ENCODE data around the gene SLC35F3. TPM values are rescaled to one million over a fixed set of nuclear protein-coding genes. Genes with fewer than 3 reads are reported as not detected.

SLC35F3 gene
- total and polyA plus RNA-seq, 4 donors: 0.01 to 0.37 (median 0.08) TPM; not detected in 1

GRCh38 chr1:233972951-233973635 lies 68.6 kb downstream of the SLC35F3 start:
- TF ChIP-seq MAX (IDR thresholded peaks at IDR 0.05) (no peak), HNF4G (IDR thresholded peaks at IDR 0.05) (no peak), TAF1 (conservative IDR thresholded peaks at IDR 0.05) (no peak), EGR1 (IDR thresholded peaks at IDR 0.05; ENCODE audit: low read depth in 2 of 2) (no peak), NR2F2 (IDR thresholded peaks at IDR 0.05) (no peak), SP1 (IDR thresholded peaks at IDR 0.05) (no peak), FOXA2 (IDR thresholded peaks at IDR 0.05) (no peak), JUND (IDR thresholded peaks at IDR 0.05) (no peak), FOXA1 (IDR thresholded peaks at IDR 0.05) (no peak), REST (IDR thresholded peaks at IDR 0.05) (no peak), GABPA (IDR thresholded peaks at IDR 0.05 in 1 of 2, conservative IDR thresholded peaks at IDR 0.05 in 1 of 2) (no peak), CTCF (IDR thresholded peaks at IDR 0.05; ENCODE audit: low read depth, low read length, missing input control) (no peak)
- TF ChIP-seq, protein P1, sequence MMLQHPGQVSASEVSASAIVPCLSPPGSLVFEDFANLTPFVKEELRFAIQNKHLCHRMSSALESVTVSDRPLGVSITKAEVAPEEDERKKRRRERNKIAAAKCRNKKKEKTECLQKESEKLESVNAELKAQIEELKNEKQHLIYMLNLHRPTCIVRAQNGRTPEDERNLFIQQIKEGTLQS (IDR thresholded peaks at IDR 0.05): no peak
- no peak for DNase-seq (ENCODE audit: low spot score)
- 84% methylated on average over 7 of the region's 7 CpGs for WGBS
- no peaks in the 10 kb centered on the region for H3K36me3 ChIP-seq (ENCODE audit: control insufficient read depth in 4 of 4, insufficient read depth in 3 of 4, low read depth in 1 of 4, low read length in 3 of 4)
- no peak overlapping the region for H3K9ac ChIP-seq (ENCODE audit: low read depth in 1 of 2, low read length in 2 of 2)
- no peaks in the 10 kb centered on the region for H3K4me1 ChIP-seq (ENCODE audit: control insufficient read depth in 4 of 4, insufficient read depth in 4 of 4, low read length in 3 of 4)
- H3K9me3 ChIP-seq (ENCODE audit: control insufficient read depth in 4 of 4, low read length in 3 of 4): no peaks in the 10 kb centered on the region
- no peaks in the 10 kb centered on the region for H3K27me3 ChIP-seq (ENCODE audit: control insufficient read depth in 4 of 4, insufficient read depth in 4 of 4, low read length in 3 of 4)
- no peak overlapping the region for H3K4me3 ChIP-seq (ENCODE audit: low read depth in 1 of 3, low read length in 3 of 3)
- no peak overlapping the region for H3K27ac ChIP-seq (ENCODE audit: low read depth in 1 of 2, low read length in 2 of 2)

DNA sequence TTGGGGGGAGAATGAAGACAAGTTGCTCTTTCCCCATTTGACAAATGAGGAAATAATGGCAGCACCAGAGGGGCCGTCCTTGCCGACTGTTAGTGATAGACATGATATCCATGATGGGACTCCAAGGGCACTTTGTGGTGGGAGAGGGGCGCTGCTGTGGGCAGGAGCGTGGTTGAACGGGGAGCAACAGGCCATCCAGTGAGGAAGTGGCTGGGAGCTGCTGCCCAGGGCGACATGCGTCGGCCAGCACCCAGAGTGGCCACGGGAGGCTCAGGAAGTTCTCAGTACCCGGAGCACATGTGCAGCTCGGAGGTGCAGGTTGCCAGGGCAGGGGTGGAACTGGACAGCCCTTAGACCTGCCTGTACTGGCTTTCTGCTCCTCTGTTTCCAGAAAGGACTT lies 71.0 kb downstream of the SLC35F3 start:
- Histone ChIP-seq H3K4me3 (ENCODE audit: low read depth in 1 of 3, low read length in 3 of 3) (no peak overlapping the region), H3K36me3 (ENCODE audit: control insufficient read depth in 4 of 4, insufficient read depth in 3 of 4, low read depth in 1 of 4, low read length in 3 of 4) (no peaks in the 10 kb centered on the region), H3K27ac (ENCODE audit: low read depth in 1 of 2, low read length in 2 of 2) (no peak overlapping the region), H3K27me3 (ENCODE audit: control insufficient read depth in 4 of 4, insufficient read depth in 4 of 4, low read length in 3 of 4) (no peaks in the 10 kb centered on the region), H3K4me1 (ENCODE audit: control insufficient read depth in 4 of 4, insufficient read depth in 4 of 4, low read length in 3 of 4) (no peaks in the 10 kb centered on the region), H3K9ac (ENCODE audit: low read depth in 1 of 2, low read length in 2 of 2) (no peak overlapping the region), H3K9me3 (ENCODE audit: control insufficient read depth in 4 of 4, low read length in 3 of 4) (no peaks in the 10 kb centered on the region)
- TF ChIP-seq, protein P1 (IDR thresholded peaks at IDR 0.05): no peak
- TF ChIP-seq ZBTB33 (IDR thresholded peaks at IDR 0.05): no peak
- 93% methylated on average over 11 of the region's 11 CpGs for WGBS
- DNase-seq (ENCODE audit: low spot score): no peak
